Stimulated activated CD4-positive, alpha-beta T cell treated with anti-CD3 and anti-CD28 coated beads, Interleukin-4, amount 100 ng/mL, for 1 hour (primary cell): ENCODE data around the gene OR6K3.
"Not testable (repeated sequence)": the region's sequence is repeated elsewhere in the genome, so short reads cannot be mapped to it uniquely, and the experiment has no call there.

Experiments
- DNase-seq: peaks from one replicate; pipeline ENCODE4 v3.0.0-alpha.2; 2020

Gene OR6K3

DNA sequence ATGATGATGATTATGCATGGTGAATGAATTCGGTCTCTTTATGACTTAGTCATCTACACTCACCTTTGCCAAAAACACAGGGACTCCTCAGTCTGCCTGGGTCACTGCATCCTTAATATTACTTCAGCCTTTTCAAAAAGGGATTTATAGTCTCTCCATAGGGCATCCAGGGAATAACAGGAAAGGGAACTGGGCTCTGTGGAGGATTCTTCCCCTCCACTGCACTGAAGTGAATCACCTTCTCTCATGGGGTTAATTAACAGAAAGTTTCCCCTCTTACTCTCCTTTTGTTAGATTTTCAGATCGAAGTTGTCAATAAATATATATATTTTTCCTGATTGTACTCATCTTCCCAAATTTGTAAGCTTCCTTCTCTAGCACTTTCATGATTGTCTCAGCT, at the start of gene OR6K3:
Gene OR6K3 (minus strand): TSS at position 101 of the 400 bp plus-strand sequence. CDS start 2,605 bp downstream, outside the sequence.
- DNase-seq = no peak

DNA sequence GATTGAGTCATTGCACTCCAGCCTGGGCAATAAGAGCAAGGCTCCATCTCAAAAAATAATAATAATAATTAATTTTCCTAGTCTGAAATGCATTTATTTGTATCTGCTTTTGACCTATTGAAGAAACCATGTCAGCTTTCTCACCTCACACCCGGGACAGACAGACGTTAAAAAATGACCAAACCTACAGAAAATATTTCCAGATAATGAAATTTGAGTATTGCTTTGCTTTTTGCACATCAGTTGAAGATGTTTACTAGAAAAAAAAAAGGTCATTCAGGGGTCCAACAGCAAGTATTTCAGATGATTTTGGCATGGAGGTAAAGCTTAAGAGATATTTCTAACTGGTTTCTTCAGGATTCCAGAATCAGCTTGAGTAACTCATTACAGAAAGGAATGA, 33.9 kb upstream of the OR6K3 start, which contains the start of gene OR6K6:
Gene OR6K6 (plus strand): TSS at position 301 of the 400 bp plus-strand sequence. CDS start 168 bp downstream, outside the sequence.
- no peak for DNase-seq

DNA sequence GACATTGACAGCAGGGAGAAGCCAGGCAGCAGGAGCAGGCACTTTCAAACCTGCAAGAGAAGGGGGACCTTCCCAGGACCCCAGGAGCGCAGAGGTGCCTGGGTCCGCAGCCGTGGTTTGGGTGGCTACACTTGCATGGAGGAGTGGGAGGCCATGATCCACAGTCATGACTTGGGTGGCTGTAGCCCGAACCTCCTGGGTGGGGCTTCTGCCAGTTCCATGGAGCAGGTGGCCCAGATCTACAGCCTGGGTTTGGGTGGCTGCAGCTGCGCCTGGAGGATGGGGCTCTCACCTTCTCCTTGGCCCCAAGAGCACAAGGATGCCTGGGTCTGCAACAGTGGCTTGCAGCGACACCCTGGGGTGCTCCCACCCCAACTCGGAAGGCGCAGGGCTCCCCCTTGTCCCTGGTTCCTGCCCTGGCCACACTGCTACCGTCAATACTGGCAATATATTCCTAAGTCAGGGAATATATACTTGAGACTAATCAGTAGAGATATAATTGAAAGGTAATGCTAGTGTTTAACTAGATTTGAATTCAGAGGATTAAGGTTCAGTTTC, 31.7 kb upstream of the OR6K3 start:
- DNase-seq = no peak

GRCh38 chr1:158735848-158736247, 15.3 kb upstream of the OR6K3 start:
- no peak for DNase-seq

GRCh38 chr1:158732524-158732923, 12.0 kb upstream of the OR6K3 start:
- DNase-seq = no peak

DNA sequence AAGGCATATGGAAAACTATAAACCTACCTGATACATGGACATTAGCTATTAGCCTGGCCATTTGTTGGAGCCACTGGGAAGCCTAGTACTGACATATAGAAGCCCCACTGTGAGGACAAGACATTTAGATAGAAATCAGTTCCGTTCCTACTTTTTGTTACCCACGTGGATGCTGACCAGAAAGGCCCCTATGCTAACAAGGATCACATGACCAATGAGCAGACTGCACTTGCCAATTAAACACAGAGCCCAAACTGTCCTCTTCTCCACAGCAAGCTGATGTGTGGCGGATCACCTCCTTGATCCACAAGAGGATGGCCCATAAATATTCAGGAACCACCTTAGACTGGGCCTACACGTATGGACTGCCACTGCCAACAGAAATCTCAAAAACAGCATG, 11.2 kb upstream of the OR6K3 start:
- DNase-seq = no peak

- DNase-seq = no peak
Observed at GRCh38 chr1:158730453-158730852, 9.9 kb upstream of the OR6K3 start.

DNA sequence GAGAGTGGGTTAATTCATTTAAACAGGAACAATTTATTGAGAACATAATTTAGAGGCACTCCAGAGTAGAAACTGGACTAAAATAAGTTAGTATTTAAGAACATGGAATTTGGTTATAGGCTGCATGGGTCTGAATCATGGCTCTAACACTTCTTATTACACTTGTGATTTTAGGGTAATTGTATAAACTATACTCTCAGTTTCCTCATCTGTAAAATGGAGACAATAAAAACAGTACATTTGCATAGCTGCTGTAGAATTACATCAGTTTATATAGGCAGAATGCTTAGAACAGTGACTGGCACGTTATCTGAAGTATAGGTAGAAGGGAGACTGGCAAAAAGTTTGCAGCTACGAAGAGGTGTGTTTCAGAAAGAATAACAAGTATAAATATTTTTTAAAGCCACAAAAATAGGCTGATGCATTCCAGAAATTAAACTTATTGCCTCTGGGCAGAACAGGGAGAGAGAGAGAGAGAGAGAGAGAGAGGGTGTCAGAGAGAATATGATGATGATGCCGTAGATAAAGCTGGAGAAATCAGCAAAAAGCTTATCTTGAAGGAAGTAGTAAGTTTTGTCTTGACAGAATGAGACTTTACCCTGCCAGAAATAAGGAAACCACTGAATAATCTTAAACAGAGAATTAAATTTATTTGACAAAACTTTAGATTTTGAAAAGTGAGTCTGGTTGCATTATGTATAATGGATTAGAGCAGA, 8.1 kb upstream of the OR6K3 start:
- DNase-seq = no peak

- no peak for DNase-seq
Observed at GRCh38 chr1:158724442-158724841, 3.9 kb upstream of the OR6K3 start.

DNA sequence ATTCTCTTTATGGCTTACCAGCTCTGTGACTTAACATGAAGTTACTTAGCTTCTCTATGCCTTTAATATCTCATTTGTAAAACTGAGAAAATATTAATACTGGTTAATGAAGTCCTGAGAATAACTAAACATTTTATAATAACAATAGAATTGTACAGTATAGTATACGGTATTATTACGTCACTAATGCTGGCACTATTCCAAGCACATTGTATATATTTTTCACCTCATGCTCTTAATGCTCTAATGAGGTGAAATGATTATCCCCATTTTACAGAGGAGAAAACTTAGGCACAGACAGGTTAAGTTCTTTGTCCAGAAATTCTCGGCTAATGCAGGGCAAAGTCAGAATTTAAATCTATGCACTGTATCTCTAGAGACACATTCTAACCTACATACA, 856 bp downstream of the OR6K3 start:
- no peak for DNase-seq

DNA sequence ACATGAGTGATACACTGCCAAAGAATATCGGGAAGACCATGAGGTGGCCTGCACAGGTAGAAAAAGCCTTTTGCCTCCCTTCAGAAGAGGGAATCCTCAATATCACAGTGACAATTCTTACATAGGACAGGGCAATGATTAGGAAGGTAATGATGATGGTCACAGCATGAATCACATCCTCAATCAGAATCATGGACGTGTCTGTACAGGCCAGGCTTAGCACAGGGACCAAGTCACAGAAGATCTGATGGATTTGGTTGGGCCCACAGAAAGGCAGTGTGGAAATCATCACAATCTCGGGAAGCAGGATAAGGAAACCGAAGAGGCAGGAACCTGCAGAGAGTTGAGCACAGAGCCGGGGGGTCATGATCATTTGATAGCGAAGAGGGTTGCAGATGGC, 3.2 kb downstream of the OR6K3 start:
- DNase-seq = no peak

DNA sequence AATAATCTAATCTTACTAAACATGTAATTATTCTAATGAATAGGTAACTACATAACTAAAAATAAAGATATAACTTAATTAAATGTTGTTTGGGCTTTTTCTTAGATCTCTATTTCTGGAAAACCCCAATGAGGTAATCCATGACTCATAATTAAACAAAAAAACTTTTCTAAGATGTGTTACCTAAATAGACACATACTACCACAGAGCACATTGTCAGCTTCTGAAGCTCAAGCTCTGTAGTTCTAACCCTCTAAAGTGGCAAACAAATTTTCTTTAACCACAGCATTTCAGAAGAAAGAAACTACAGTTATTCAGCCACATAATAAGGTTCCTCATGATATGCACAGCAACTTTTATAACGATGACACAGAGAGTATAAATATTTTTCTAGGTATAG, 4.2 kb downstream of the OR6K3 start:
- DNase-seq = no peak

- DNase-seq = no peak
Observed at GRCh38 chr1:158714754-158715153, 5.8 kb downstream of the OR6K3 start.

GRCh38 chr1:158711098-158711497, 9.4 kb downstream of the OR6K3 start:
- DNase-seq = no peak

GRCh38 chr1:158706096-158706495, 14.4 kb downstream of the OR6K3 start:
- no peak for DNase-seq

- no peak for DNase-seq
Observed at GRCh38 chr1:158700552-158700951, 20.0 kb downstream of the OR6K3 start, which contains the start of gene OR6K2. Gene OR6K2, minus strand, starts transcription at chr1:158700652. Its CDS starts 0 bp downstream, at chr1:158700652.

- no peak for DNase-seq
Observed at GRCh38 chr1:158694596-158694995, 25.9 kb downstream of the OR6K3 start.

GRCh38 chr1:158692356-158692755, 28.2 kb downstream of the OR6K3 start:
- no peak for DNase-seq

DNA sequence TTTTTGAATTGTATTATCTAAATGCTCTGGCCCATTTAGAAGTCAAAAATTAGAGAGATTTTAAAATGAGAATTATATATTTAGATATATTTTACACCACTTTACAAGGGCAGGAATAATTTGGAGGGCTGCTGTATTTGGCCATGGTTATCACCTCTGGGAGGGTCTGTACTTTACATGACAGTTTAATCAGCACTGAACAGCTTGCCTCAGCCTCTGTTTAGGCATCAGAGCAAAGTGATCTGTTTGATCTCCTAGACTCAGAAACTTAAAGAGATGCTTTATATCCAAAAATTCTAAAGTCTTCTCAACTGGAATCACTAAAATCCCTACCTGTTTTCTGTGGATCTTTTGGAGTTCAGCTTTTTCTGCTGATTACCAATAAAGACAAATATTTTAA, 28.6 kb downstream of the OR6K3 start:
- no peak for DNase-seq

DNA sequence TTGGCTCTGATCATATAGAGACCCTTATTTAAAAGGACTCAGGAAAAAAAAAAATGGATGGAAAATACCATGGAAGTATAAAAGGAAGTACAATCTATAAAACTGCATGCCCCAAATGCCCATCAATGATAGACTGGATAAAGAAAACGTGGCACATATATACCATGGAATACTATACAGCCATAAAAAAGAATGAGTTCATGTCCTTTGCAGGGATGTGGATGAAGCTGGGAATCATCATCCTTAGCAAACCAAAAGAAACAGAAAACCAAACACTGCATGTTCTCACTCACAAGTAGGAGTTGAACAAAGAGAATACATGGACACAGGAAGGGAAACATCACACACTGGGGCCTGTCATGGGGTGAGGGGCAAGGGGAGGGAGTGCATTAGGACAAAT, 29.4 kb downstream of the OR6K3 start:
- not testable (repeated sequence) for DNase-seq

- DNase-seq = no peak
Observed at GRCh38 chr1:158689875-158690274, 30.6 kb downstream of the OR6K3 start.

GRCh38 chr1:158689110-158689509, 31.4 kb downstream of the OR6K3 start:
- no peak for DNase-seq

- not testable (repeated sequence) for DNase-seq
Observed at GRCh38 chr1:158688343-158688742, 32.2 kb downstream of the OR6K3 start.

DNA sequence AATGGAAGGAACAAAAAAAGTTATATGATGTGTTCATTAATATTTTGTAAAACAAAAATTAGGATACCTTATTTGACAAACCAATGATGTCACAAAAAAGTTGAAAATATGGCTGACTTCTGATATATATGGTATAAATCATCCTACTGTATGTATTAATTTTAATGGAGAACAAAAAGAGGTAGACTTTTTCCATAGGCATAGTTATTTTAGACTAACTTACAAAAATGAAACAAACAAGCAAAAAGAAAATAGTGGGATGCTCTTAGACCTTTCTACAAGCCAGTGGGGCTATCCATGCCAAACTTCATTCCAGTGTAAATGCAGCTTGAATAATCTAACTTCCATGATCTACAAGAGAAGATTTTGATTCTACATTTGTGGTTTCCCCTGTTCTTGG, 33.5 kb downstream of the OR6K3 start:
- DNase-seq = no peak
